ENCODE data around the gene INCENP. TPM values are rescaled to one million over a fixed set of nuclear protein-coding genes. Genes with fewer than 3 reads are reported as not detected.
"Not testable (repeated sequence)": the region's sequence is repeated elsewhere in the genome, so short reads cannot be mapped to it uniquely, and the experiment has no call there.

Gene INCENP
- total RNA-seq, 1 donor from 2014 or later = 26.2 TPM

- Mint-ChIP-seq H3K4me1 (ENCODE audit: unreplicated experiment) (no peaks in the 10 kb centered on the region), H3K27ac (ENCODE audit: unreplicated experiment) (no peak overlapping the region), H3K4me3 (ENCODE audit: unreplicated experiment) (no peak overlapping the region), H3K9me3 (ENCODE audit: unreplicated experiment) (no peaks in the 10 kb centered on the region), H3K27me3 (ENCODE audit: unreplicated experiment) (peaks cover 45% of the 10 kb centered on the region), H3K36me3 (ENCODE audit: unreplicated experiment) (no peaks in the 10 kb centered on the region)
- TF ChIP-seq, protein P1, sequence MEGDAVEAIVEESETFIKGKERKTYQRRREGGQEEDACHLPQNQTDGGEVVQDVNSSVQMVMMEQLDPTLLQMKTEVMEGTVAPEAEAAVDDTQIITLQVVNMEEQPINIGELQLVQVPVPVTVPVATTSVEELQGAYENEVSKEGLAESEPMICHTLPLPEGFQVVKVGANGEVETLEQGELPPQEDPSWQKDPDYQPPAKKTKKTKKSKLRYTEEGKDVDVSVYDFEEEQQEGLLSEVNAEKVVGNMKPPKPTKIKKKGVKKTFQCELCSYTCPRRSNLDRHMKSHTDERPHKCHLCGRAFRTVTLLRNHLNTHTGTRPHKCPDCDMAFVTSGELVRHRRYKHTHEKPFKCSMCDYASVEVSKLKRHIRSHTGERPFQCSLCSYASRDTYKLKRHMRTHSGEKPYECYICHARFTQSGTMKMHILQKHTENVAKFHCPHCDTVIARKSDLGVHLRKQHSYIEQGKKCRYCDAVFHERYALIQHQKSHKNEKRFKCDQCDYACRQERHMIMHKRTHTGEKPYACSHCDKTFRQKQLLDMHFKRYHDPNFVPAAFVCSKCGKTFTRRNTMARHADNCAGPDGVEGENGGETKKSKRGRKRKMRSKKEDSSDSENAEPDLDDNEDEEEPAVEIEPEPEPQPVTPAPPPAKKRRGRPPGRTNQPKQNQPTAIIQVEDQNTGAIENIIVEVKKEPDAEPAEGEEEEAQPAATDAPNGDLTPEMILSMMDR (IDR thresholded peaks at IDR 0.05) = no peak
- no peak for DNase-seq (ENCODE audit: extremely low spot score, unreplicated experiment)
Observed at GRCh38 chr11:62193952-62194351, 70.1 kb downstream of the INCENP start.

- not testable (repeated sequence) for H3K36me3 Mint-ChIP-seq (ENCODE audit: unreplicated experiment); H3K27ac Mint-ChIP-seq (ENCODE audit: unreplicated experiment); DNase-seq (ENCODE audit: extremely low spot score, unreplicated experiment); H3K4me1 Mint-ChIP-seq (ENCODE audit: unreplicated experiment); H3K9me3 Mint-ChIP-seq (ENCODE audit: unreplicated experiment); H3K4me3 Mint-ChIP-seq (ENCODE audit: unreplicated experiment)
- H3K27me3 Mint-ChIP-seq (ENCODE audit: unreplicated experiment) = peaks cover 43% of the 10 kb centered on the region
Observed at GRCh38 chr11:62195010-62195409, 71.2 kb downstream of the INCENP start.

- Mint-ChIP-seq H3K9me3 (ENCODE audit: unreplicated experiment) (no peaks in the 10 kb centered on the region), H3K36me3 (ENCODE audit: unreplicated experiment) (no peaks in the 10 kb centered on the region), H3K4me1 (ENCODE audit: unreplicated experiment) (no peaks in the 10 kb centered on the region), H3K4me3 (ENCODE audit: unreplicated experiment) (no peak overlapping the region), H3K27me3 (ENCODE audit: unreplicated experiment) (peaks cover 42% of the 10 kb centered on the region), H3K27ac (ENCODE audit: unreplicated experiment) (no peak overlapping the region)
- TF ChIP-seq, protein P1 (IDR thresholded peaks at IDR 0.05) = no peak
- no peak for DNase-seq (ENCODE audit: extremely low spot score, unreplicated experiment)
Observed at GRCh38 chr11:62195945-62196344, 72.1 kb downstream of the INCENP start.

- H3K36me3 Mint-ChIP-seq (ENCODE audit: unreplicated experiment); H3K27ac Mint-ChIP-seq (ENCODE audit: unreplicated experiment); H3K4me3 Mint-ChIP-seq (ENCODE audit: unreplicated experiment); H3K9me3 Mint-ChIP-seq (ENCODE audit: unreplicated experiment); DNase-seq (ENCODE audit: extremely low spot score, unreplicated experiment); H3K4me1 Mint-ChIP-seq (ENCODE audit: unreplicated experiment): not testable (repeated sequence)
- H3K27me3 Mint-ChIP-seq (ENCODE audit: unreplicated experiment) = peaks cover 46% of the 10 kb centered on the region
Observed at GRCh38 chr11:62197400-62197799, 73.6 kb downstream of the INCENP start.

- Mint-ChIP-seq H3K36me3 (ENCODE audit: unreplicated experiment) (no peaks in the 10 kb centered on the region), H3K4me1 (ENCODE audit: unreplicated experiment) (no peaks in the 10 kb centered on the region), H3K27ac (ENCODE audit: unreplicated experiment) (no peak overlapping the region), H3K4me3 (ENCODE audit: unreplicated experiment) (no peak overlapping the region), H3K27me3 (ENCODE audit: unreplicated experiment) (peaks cover 41% of the 10 kb centered on the region), H3K9me3 (ENCODE audit: unreplicated experiment) (no peaks in the 10 kb centered on the region)
- DNase-seq (ENCODE audit: extremely low spot score, unreplicated experiment) = no peak
- TF ChIP-seq, protein P1 (IDR thresholded peaks at IDR 0.05) = no peak
Observed at GRCh38 chr11:62201376-62201775, 77.6 kb downstream of the INCENP start.

Other genes with a start within 250 kb of the INCENP start
- gene FADS3, start 232.5 kb upstream of the INCENP start, total RNA-seq = 117 and 118 TPM in 2 replicates
- gene RAB3IL1, start 206.4 kb upstream of the INCENP start, total RNA-seq = 44.2 and 49.2 TPM in 2 replicates
- gene BEST1, start 173.7 kb upstream of the INCENP start, total RNA-seq = 0.81 and 2.0 TPM in 2 replicates
- gene FTH1, start 156.4 kb upstream of the INCENP start, total RNA-seq = 2,993 and 3,020 TPM in 2 replicates
- gene SCGB1D1, start 66.2 kb downstream of the INCENP start, total RNA-seq = not detected in 2 replicates
- not detected in 2 replicates for gene SCGB2A1, start 84.7 kb downstream of the INCENP start, total RNA-seq
- not detected in 2 replicates for gene SCGB1D2, start 118.2 kb downstream of the INCENP start, total RNA-seq
- not detected in 2 replicates for gene SCGB2A2, start 146.1 kb downstream of the INCENP start, total RNA-seq
- not detected in 2 replicates for gene SCGB1D4, start 175.1 kb downstream of the INCENP start, total RNA-seq
- 2.4 and 2.9 TPM in 2 replicates for gene ASRGL1, start 213.4 kb downstream of the INCENP start, total RNA-seq

Measured in osteocyte (in vitro differentiated cells).